C4-2B (cell line): ENCODE data around the gene SLIT3.

ENCODE experiments used
- ZFX ChIP-seq: fragments of 450-650 bp; IDR thresholded peaks from 2 replicates; pipeline ENCODE4 v1.6.1; 2017
- TF ChIP-seq, protein P1 (sequence below): fragments of 450-650 bp; conservative IDR thresholded peaks from 2 replicates; pipeline ENCODE4 v1.5.1; 2017; ENCODE audit warnings: mild to moderate bottlenecking

DNA sequence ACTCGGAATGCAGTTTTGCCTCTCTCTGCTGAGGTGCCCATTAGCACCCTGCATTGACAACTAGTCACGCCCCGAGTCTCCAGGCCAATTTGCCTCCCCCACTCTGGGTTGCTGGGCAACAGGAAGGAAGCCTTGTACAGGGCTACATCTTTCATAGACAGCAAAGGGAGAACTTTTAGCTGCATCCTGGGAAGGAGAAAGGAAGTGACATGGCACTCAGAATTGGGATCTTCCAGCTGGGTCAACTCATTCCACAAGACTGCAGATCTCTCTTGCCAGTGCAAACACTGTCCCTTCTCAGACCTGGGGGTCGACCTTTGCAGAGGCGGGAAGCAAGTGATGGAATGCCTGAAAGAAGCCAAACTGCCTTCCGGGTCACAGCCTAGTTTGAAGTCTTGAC, 282.0 kb downstream of the SLIT3 start:
- TF ChIP-seq, protein P1, sequence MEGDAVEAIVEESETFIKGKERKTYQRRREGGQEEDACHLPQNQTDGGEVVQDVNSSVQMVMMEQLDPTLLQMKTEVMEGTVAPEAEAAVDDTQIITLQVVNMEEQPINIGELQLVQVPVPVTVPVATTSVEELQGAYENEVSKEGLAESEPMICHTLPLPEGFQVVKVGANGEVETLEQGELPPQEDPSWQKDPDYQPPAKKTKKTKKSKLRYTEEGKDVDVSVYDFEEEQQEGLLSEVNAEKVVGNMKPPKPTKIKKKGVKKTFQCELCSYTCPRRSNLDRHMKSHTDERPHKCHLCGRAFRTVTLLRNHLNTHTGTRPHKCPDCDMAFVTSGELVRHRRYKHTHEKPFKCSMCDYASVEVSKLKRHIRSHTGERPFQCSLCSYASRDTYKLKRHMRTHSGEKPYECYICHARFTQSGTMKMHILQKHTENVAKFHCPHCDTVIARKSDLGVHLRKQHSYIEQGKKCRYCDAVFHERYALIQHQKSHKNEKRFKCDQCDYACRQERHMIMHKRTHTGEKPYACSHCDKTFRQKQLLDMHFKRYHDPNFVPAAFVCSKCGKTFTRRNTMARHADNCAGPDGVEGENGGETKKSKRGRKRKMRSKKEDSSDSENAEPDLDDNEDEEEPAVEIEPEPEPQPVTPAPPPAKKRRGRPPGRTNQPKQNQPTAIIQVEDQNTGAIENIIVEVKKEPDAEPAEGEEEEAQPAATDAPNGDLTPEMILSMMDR, result no peak
- TF ChIP-seq ZFX, result no peak
